GM20431 (cell line): ENCODE measurements around the gene CCT3.

Experiments
- in situ Hi-C: fragments of 300-500 bp; cut with MseI, MboI; formaldehyde crosslinking; loops from one replicate; pipeline ENCODE4 v1.15.0; 2020; ENCODE audit warnings: low sequenced_read_pairs; ENCODE audit not compliant: unreplicated experiment

The CCT3 gene

GRCh38 chr1:156284757-156285156, 53.3 kb downstream of the CCT3 start:
- in situ Hi-C loops = no loop called here

- in situ Hi-C loops = no loop called here
Measured at GRCh38 chr1:156284112-156284511, 54.0 kb downstream of the CCT3 start, which contains the start of gene TMEM79. Gene TMEM79 (plus strand): TSS chr1:156284325. CDS start chr1:156285227, 902 bp downstream.

GRCh38 chr1:156283521-156283920, 54.6 kb downstream of the CCT3 start:
- in situ Hi-C loops = no loop called here

GRCh38 chr1:156282479-156283222, 55.4 kb downstream of the CCT3 start, which contains the start of gene SMG5:
Gene SMG5 (minus strand): TSS chr1:156282825. CDS start chr1:156282680, 145 bp downstream.
- in situ Hi-C loops = no loop called here

GRCh38 chr1:156281693-156282478, 56.2 kb downstream of the CCT3 start:
- in situ Hi-C loops = no loop called here

- in situ Hi-C loops = no loop called here
Measured at GRCh38 chr1:156281281-156281680, 56.8 kb downstream of the CCT3 start.

- in situ Hi-C loops = no loop called here
Measured at GRCh38 chr1:156279837-156280236, 58.3 kb downstream of the CCT3 start.

- in situ Hi-C loops = no loop called here
Measured at GRCh38 chr1:156276966-156277381, 61.1 kb downstream of the CCT3 start.

GRCh38 chr1:156276532-156276931, 61.6 kb downstream of the CCT3 start:
- in situ Hi-C loops = no loop called here

- in situ Hi-C loops = no loop called here
Measured at GRCh38 chr1:156270314-156270713, 67.8 kb downstream of the CCT3 start.

- in situ Hi-C loops = no loop called here
Measured at GRCh38 chr1:156268336-156268735, 69.8 kb downstream of the CCT3 start.

GRCh38 chr1:156266051-156266450, 72.0 kb downstream of the CCT3 start:
- in situ Hi-C loops = no loop called here

- in situ Hi-C loops = no loop called here
Measured at GRCh38 chr1:156263288-156263655, 74.8 kb downstream of the CCT3 start.

- in situ Hi-C loops = no loop called here
Measured at GRCh38 chr1:156262461-156263287, 75.4 kb downstream of the CCT3 start.

GRCh38 chr1:156260896-156261295, 77.2 kb downstream of the CCT3 start:
- in situ Hi-C loops = no loop called here

- in situ Hi-C loops = no loop called here
Measured at GRCh38 chr1:156259805-156260204, 78.3 kb downstream of the CCT3 start.
